Measurements from ENCODE around the gene UGT1A6.

DNA sequence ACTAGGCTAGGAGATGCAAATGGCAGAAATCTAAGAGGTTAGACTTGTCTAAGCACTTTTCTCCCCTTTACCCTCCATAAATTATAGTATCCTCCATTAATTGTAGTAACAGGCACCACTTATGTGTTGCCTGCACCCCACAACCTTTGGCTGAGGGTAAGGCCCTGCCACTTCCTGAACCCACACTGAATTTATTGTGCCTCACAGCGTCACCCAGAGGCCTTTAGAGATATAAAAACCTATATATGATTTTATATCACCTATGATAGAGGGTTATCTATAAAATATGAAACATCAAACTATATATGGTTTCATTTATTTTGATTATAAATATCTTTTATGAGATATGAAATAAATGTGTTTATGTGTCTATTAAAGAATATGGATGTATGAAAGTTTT, 18.4 kb upstream of the UGT1A6 start:
- no peak for TF ChIP-seq TCF7L2 (IDR thresholded peaks at IDR 0.05; ENCODE audit: low read depth, low read length)
- TF ChIP-seq MBNL3 (CRISPR knock-in tag; conservative IDR thresholded peaks at IDR 0.05): no peak
- TF ChIP-seq ZNF773 (CRISPR knock-in tag; IDR thresholded peaks at IDR 0.05; ENCODE audit: borderline replicate concordance): no peak
- no peak for TF ChIP-seq ESRRA (CRISPR knock-in tag; IDR thresholded peaks at IDR 0.05; ENCODE audit: low read depth)

Measured in HepG2 (cell line).